Ovary (tissue), 3 donors: ENCODE results near the gene TMEM120B.

Source experiments
- EP300 ChIP-seq: sonication (generic); formaldehyde crosslinking; IDR thresholded peaks from one replicate; pipeline ENCODE4 v1.6.1; 2017; ENCODE audit warnings: antibody characterized with exemption
- TF ChIP-seq, protein P1 (sequence below), 3 donors: fragments of 450-650 bp in 2 of 3; fragments of 200-600 bp in 1 of 3; IDR thresholded peaks; one replicate each; pipeline versions ENCODE4 v1.5.1 to v1.8.0; 2016 to 2022; ENCODE audit warnings: antibody characterized with exemption in 3 of 3, mild to moderate bottlenecking in 1 of 3
- donor health status: DM: no; HTN: no; CAD: no.

DNA sequence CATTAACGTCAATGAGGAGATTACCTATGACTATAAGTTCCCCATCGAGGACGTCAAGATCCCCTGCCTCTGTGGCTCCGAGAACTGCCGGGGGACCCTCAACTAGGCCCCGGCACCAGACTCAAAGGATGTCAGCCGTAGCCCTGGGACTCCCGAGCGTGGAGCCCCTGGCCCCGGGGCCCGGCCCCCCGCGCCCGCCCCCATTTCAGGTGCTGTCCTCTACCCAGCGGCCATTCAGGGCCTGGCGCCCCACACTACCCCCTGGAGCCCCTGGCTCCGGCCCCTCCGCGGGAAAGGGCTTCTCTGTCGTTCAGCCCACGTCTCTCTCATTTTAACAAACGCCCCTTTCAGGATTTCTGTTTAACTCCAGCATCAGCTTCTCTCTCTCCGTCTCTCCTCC, 117.6 kb downstream of the TMEM120B start:
- TF ChIP-seq, protein P1, sequence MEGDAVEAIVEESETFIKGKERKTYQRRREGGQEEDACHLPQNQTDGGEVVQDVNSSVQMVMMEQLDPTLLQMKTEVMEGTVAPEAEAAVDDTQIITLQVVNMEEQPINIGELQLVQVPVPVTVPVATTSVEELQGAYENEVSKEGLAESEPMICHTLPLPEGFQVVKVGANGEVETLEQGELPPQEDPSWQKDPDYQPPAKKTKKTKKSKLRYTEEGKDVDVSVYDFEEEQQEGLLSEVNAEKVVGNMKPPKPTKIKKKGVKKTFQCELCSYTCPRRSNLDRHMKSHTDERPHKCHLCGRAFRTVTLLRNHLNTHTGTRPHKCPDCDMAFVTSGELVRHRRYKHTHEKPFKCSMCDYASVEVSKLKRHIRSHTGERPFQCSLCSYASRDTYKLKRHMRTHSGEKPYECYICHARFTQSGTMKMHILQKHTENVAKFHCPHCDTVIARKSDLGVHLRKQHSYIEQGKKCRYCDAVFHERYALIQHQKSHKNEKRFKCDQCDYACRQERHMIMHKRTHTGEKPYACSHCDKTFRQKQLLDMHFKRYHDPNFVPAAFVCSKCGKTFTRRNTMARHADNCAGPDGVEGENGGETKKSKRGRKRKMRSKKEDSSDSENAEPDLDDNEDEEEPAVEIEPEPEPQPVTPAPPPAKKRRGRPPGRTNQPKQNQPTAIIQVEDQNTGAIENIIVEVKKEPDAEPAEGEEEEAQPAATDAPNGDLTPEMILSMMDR (IDR thresholded peaks at IDR 0.05), result no peak
- no peak for TF ChIP-seq EP300
